HepG2 (cell line): ENCODE data around the gene PPM1H. TPM values are rescaled to one million over a fixed set of nuclear protein-coding genes. Genes with fewer than 3 reads are reported as not detected.

Experiments used
- ATAC-seq: fragments of 200-7000 bp; cut with Tn5 transposase; 3 replicates; pipeline ENCODE4 v1.9.1; 2020; ENCODE audit warnings: mild to moderate bottlenecking, moderate library complexity
- BruUV-seq: library from RNA; stranded (reverse); fragments of 400-500 nt; replicated peaks from 2 replicates; lab custom pipeline; 2021; lab: Mats Ljungman, UMichigan
- CTCF ChIA-PET: fragments of 300-600 bp; formaldehyde crosslinking; extraction: SDS; loops from one replicate; lab custom pipeline; 2021; ENCODE audit warnings: low total read pairs, inconsistent platforms, low intra/inter-chr PET ratio; lab: Yijun Ruan, JAX
- POLR2A ChIA-PET: fragments of 350-600 bp; sonication (Branson Sonifier 250); formaldehyde crosslinking; loops from one replicate; lab custom pipeline; 2020; ENCODE audit warnings: antibody characterized with exemption, inconsistent platforms; lab: Yijun Ruan, JAX
- DNase-seq: peaks from one replicate; pipeline ENCODE4 v3.0.0-alpha.2; 2015; ENCODE audit warnings: low spot score
- FAIRE-seq: peaks from 3 replicates; lab custom pipeline; 2011; peaks lifted over from hg19 to GRCh38; lab: Jason Lieb, UNC
- H2AFZ ChIP-seq: one replicate; pipeline ENCODE4 v1.6.1; 2011; ENCODE audit warnings: low read length, inconsistent platforms
- H3K27ac ChIP-seq: fragments of 300-600 bp; 3 replicates; pipeline ENCODE4 v1.8.0; 2011; ENCODE audit warnings: mixed run types, mild to moderate bottlenecking, mixed read lengths, low read length, inconsistent platforms; ENCODE audit not compliant: insufficient read depth; ENCODE audit errors: extremely low read length
- H3K27me3 ChIP-seq, 2 experiments: fragments of 200-600 bp in 1 of 2; 2 replicates in 1 of 2; 3 replicates in 1 of 2; pipeline versions ENCODE4 v1.6.0 to v1.8.0; 2011; ENCODE audit warnings: low read length in 2 of 2, mild to moderate bottlenecking in 2 of 2, moderate library complexity in 2 of 2, inconsistent platforms in 1 of 2; ENCODE audit not compliant: insufficient read depth in 2 of 2, control insufficient read depth in 1 of 2
- H3K36me3 ChIP-seq, 2 experiments: fragments of 200-600 bp in 1 of 2; replicated peaks in 1 of 2; 2 replicates in 1 of 2; 3 replicates in 1 of 2; pipeline versions ENCODE4 v1.5.1 to v1.8.0; 2011; ENCODE audit warnings: low read length in 2 of 2, inconsistent platforms in 1 of 2; ENCODE audit not compliant: insufficient read depth in 2 of 2, control insufficient read depth in 1 of 2
- H3K4me1 ChIP-seq: 2 replicates; pipeline ENCODE4 v1.5.1; 2012; ENCODE audit warnings: low read length, inconsistent platforms; ENCODE audit not compliant: insufficient read depth
- H3K4me2 ChIP-seq: 2 replicates; pipeline ENCODE4 v1.6.0; 2011; ENCODE audit warnings: low read depth, low read length, inconsistent platforms
- H3K4me3 ChIP-seq, 3 experiments: fragments of 200-600 bp in 1 of 3; sonication (generic), shearing (Covaris generic) in 1 of 3; replicated peaks in 1 of 3; 2 replicates each; pipeline ENCODE4 v1.5.1; 2011 to 2016; ENCODE audit warnings: low read length in 3 of 3, inconsistent platforms in 2 of 3, low read depth in 2 of 3, mild to moderate bottlenecking in 2 of 3, control low read depth in 1 of 3, mixed read lengths in 1 of 3; ENCODE audit not compliant: insufficient read depth in 1 of 3
- H3K79me2 ChIP-seq: one replicate; pipeline ENCODE4 v1.6.1; 2011; ENCODE audit warnings: low read length, inconsistent platforms; ENCODE audit not compliant: insufficient read depth
- H3K9ac ChIP-seq: 2 replicates; pipeline ENCODE4 v1.6.0; 2011; ENCODE audit warnings: mild to moderate bottlenecking, low read depth, low read length, inconsistent platforms; ENCODE audit not compliant: insufficient read depth
- H3K9me3 ChIP-seq: 2 replicates; pipeline ENCODE4 v1.5.1; 2012; ENCODE audit warnings: mild to moderate bottlenecking, low read length
- H4K20me1 ChIP-seq: 2 replicates; pipeline ENCODE4 v1.6.0; 2011; ENCODE audit warnings: inconsistent platforms, mild to moderate bottlenecking, low read length, moderate library complexity; ENCODE audit not compliant: insufficient read depth
- ATRX ChIP-seq: sonication (generic); formaldehyde crosslinking; IDR thresholded peaks from 2 replicates; pipeline ENCODE4 v1.4.0; 2020; ENCODE audit warnings: missing genetic modification reagents, borderline replicate concordance
- BORCS8-MEF2B ChIP-seq: sonication (generic); formaldehyde crosslinking; IDR thresholded peaks from 2 replicates; pipeline ENCODE4 v1.8.0; 2022; ENCODE audit warnings: mild to moderate bottlenecking, missing genetic modification reagents
- ZNF556 ChIP-seq: sonication (generic); formaldehyde crosslinking; IDR thresholded peaks from 2 replicates; pipeline ENCODE4 v1.4.0; 2020; ENCODE audit warnings: mild to moderate bottlenecking, missing genetic modification reagents, borderline replicate concordance
- WGBS: methylation state at CpG from one replicate; pipeline ENCODE4 v1.1.6; 2017; ENCODE audit warnings: low lambda C conversion rate; 5-methylcytosine and 5-hydroxymethylcytosine counted together
- in situ Hi-C: cut with HindIII; loops from 2 replicates; pipeline ENCODE4 v1.10.0; 2017; ENCODE audit warnings: low pct_unique_long_range_greater_than_20kb; ENCODE audit not compliant: extremely low pct_ligation_motif_present
- intact Hi-C: fragments of 100-400 bp; cut with micrococcal nuclease; formaldehyde crosslinking; loops from one replicate; pipeline ENCODE4 v1.10.0; 2022; ENCODE audit not compliant: unreplicated experiment
- polyA plus RNA-seq, 8 experiments: library from polyadenylated mRNA; depleted of rRNA in 3 of 8; stranded (reverse) in 7 of 8; unstranded in 1 of 8; fragments of >200 nt; fragmentation: Illumina TruSeq in 4 of 8; extraction: Trizol in 4 of 8; gene quantifications; 2 replicates each; pipeline versions ENCODE4 v1.2.1 to v1.2.3, GENCODE V29; 2011 to 2016; ENCODE audit warnings: low read depth in 4 of 8, missing spikeins in 1 of 8, mixed read lengths in 1 of 8; ENCODE audit not compliant: insufficient read depth in 1 of 8
- total RNA-seq, 5 experiments: library from RNA; depleted of rRNA; stranded (reverse); fragments of >200 nt; fragmentation: Illumina TruSeq; extraction: Trizol; gene quantifications; 2 replicates each; pipeline ENCODE4 v1.2.3, GENCODE V29; 2016; ENCODE audit warnings: low read depth in 1 of 5
- TF ChIP-seq, protein P1 (sequence below), 2 experiments: sonication (generic) in 1 of 2; formaldehyde crosslinking in 1 of 2; IDR thresholded peaks; 2 replicates each; pipeline versions ENCODE4 v1.4.0 to v1.6.1; 2016 to 2020; ENCODE audit warnings: borderline replicate concordance in 1 of 2, low read depth in 1 of 2, mild to moderate bottlenecking in 1 of 2, missing genetic modification reagents in 1 of 2

PPM1H gene
- total and polyA plus RNA-seq, 2 of the 13 experiments (the other 11 are each of a cell fraction or from before 2014, with no cell fraction given): 29.1 to 38.1 TPM

GRCh38 chr12:62873116-62873825 is 61.7 kb downstream of the PPM1H start:
- CTCF ChIA-PET: no interaction called here
- peaks cover 63% of the 10 kb centered on the region for H3K79me2 ChIP-seq
- no TSS peak for BruUV-seq
- no peak for TF ChIP-seq ZNF556 (CRISPR knock-in tag)
- TF ChIP-seq, protein P1, sequence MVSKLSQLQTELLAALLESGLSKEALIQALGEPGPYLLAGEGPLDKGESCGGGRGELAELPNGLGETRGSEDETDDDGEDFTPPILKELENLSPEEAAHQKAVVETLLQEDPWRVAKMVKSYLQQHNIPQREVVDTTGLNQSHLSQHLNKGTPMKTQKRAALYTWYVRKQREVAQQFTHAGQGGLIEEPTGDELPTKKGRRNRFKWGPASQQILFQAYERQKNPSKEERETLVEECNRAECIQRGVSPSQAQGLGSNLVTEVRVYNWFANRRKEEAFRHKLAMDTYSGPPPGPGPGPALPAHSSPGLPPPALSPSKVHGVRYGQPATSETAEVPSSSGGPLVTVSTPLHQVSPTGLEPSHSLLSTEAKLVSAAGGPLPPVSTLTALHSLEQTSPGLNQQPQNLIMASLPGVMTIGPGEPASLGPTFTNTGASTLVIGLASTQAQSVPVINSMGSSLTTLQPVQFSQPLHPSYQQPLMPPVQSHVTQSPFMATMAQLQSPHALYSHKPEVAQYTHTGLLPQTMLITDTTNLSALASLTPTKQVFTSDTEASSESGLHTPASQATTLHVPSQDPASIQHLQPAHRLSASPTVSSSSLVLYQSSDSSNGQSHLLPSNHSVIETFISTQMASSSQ (IDR thresholded peaks at IDR 0.05; ENCODE audit: low read depth): no peak
- TF ChIP-seq, protein P1 (CRISPR knock-in tag; IDR thresholded peaks at IDR 0.05; ENCODE audit: borderline replicate concordance): no peak
- TF ChIP-seq BORCS8-MEF2B (CRISPR knock-in tag): no peak
- no peak for TF ChIP-seq ATRX (CRISPR knock-in tag)
- H4K20me1 ChIP-seq: no peaks in the 10 kb centered on the region; the same call in 1 of the 2 replicates
- no peak overlapping the region for H3K4me2 ChIP-seq
- peaks cover 25% of the 10 kb centered on the region for H3K4me1 ChIP-seq
- WGBS: 93% methylated on average over 6 of the region's 6 CpGs
- no peak overlapping the region for H3K9ac ChIP-seq
- intact Hi-C loops: no loop called here
- POLR2A ChIA-PET: no interaction called here
- no peaks in the 10 kb centered on the region for H3K9me3 ChIP-seq
- in situ Hi-C loops: no loop called here
- DNase-seq (no peak), FAIRE-seq (peak; percentile 23), ATAC-seq (no peak)
- H3K27me3 ChIP-seq: no peaks in the 10 kb centered on the region
- no peak overlapping the region for H3K4me3 ChIP-seq
- H2AFZ ChIP-seq: no peak overlapping the region
- H3K36me3 ChIP-seq: peaks cover 10 to 31% of the 10 kb centered on the region in 2 experiments
- H3K27ac ChIP-seq: no peak overlapping the region
